GM18861 (cell line): ENCODE measurements around the gene MSL2.
"Not testable (repeated sequence)": the region's sequence is repeated elsewhere in the genome, so short reads cannot be mapped to it uniquely, and the experiment has no call there.

Source experiments
- ATAC-seq: cut with Tn5 transposase; IDR thresholded peaks from one replicate; pipeline ENCODE4 v1.9.1; 2021; ENCODE audit not compliant: unreplicated experiment

MSL2 gene, protein sequence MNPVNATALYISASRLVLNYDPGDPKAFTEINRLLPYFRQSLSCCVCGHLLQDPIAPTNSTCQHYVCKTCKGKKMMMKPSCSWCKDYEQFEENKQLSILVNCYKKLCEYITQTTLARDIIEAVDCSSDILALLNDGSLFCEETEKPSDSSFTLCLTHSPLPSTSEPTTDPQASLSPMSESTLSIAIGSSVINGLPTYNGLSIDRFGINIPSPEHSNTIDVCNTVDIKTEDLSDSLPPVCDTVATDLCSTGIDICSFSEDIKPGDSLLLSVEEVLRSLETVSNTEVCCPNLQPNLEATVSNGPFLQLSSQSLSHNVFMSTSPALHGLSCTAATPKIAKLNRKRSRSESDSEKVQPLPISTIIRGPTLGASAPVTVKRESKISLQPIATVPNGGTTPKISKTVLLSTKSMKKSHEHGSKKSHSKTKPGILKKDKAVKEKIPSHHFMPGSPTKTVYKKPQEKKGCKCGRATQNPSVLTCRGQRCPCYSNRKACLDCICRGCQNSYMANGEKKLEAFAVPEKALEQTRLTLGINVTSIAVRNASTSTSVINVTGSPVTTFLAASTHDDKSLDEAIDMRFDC

DNA sequence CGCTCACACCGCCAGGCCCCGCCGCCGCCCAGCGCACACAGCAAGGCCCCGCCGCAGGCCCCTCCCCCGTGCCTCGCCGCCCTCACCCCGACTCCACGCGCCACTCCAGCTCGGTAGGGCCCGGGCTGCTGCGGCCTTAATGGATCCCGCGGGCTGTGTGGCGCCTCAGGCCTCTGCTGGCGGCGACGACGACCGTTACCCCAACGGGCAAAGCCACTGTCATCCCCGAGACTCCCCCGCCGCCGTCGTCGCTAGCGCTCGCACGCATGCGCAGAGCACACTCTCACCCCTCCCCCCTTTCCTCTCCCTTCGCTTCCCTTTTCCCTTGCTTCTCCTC, at the start of gene MSL2:
MSL2 (minus strand) TSS at position 272 of the 337 bp plus-strand sequence. CDS start 1,222 bp downstream, outside the sequence.
- ATAC-seq: no peak

DNA sequence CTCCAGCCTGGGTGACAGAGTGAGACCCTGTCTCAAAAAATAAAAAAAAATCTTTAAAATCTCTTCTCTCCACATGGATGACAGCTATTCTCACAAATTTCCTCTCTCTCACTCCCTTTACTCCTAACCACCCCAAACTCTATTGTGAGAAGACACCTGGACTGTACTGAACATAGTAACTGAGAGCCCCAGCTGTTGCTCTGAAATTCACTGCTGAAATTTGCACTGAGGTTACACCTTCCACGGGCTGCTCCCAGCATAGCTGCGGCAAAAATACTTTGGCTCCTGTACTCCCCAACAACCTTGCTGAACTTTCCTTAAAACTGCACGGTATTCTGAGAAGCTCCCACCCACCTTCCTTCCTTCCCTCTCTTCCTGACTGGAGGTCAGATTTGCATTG, 49.6 kb upstream of the MSL2 start:
- no peak for ATAC-seq

DNA sequence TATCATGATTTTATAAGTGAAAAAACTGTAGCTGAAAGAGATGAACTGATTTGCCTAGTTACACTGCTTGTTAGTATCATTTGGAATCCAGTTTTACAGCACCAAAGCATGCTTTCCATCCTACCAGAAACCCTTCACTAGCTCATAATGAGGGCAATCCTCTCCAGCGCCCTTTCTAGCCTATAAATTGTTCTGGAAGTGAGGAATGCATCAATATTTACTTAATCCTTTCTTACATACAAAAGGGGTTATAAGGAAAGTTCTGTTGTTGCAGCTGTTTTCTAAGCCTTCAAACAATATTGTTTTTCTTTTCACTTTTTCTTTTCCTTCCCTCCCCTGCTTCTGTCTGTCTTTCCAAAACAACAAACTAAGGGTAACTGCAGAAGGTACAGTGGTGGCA, 43.0 kb upstream of the MSL2 start:
- ATAC-seq: no peak

DNA sequence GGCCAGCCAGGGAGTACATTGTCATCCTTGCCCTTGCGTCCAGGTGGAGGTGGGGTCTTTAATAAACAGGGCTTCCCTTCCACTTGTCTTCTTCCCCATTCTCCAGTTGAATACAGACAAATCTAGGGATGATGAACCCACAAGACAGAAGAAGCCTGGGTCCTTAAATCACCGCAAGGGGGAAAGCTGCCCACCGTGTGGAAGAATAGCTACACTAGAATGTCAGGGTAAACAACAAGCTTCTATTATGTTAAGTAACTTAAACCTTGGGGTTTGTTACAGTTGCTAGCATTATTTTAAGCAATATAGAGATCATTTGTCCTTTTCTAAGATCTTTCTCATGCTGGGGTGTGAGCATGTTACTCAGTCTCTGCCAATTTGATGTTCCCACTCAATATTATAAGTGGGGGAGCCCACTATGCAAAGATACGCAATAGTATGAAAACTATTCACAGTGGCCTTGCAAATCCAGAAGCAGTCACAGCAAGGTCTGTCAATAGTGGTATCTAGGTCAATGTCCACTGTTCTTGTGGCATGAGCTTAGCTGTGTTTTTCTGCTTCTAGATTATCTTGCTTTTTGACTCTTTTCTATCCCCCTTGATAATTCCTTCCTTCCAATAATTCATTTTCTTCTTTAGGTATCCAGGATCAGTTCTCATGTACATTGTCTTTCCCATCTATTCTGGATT, 42.0 kb upstream of the MSL2 start:
- ATAC-seq: no peak

DNA sequence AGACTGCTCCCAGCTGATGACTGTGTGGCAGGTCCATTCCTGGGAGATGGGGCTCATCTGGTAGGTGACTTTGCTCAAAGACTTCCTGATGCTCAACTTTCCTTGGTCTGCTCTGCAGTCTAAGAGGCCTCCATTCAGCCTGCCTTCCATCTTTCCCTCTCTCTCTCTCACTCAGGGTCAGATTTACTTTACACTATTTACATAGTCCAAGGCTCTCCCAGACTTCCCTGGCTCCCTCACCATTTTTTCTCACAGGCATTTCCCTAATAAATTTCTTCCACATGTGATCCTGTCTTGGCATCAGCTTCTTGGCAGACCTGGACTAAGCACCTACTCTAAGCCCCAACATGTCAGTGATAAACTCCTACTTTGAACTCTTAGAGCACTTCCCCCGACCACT, 41.0 kb upstream of the MSL2 start:
- ATAC-seq: no peak

DNA sequence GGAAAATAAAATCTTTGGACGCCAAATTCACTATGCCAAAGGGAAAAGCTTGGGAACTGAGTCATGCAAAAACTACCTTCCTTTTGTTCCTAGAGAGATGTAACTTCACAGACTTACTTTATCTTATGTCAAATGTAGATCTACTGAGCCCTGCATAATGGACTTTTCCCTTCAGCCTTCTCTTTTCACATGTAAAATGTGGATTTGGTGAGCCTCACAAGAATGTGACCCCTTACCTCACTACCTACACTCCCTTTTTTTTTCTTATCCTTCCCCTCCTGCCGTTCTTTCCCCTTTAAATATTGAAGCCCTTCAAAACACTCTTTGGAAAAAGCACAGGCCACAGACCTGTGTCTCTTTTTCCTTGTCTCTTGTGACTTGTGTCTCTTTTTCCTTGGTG, 40.0 kb upstream of the MSL2 start:
- ATAC-seq: no peak

DNA sequence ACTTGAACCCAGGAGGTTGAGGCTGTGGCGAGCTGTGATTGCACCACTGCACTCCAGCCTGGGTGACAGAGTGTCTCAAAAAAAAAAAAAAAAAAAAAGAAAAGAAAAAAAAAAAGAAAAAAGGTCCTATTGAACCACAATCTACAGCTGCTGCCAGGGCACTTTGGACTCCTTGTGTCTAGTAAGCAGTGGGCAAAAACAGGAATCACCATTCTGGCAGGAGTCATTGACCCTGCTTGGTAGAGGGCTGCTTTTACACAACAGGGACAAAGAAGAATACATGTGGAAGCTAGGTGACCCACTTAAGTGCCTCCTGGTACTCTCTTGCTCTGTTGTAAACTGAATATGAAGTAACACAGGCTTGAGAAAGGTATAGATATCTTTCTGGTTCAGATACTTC, 39.4 kb upstream of the MSL2 start:
- no peak for ATAC-seq

DNA sequence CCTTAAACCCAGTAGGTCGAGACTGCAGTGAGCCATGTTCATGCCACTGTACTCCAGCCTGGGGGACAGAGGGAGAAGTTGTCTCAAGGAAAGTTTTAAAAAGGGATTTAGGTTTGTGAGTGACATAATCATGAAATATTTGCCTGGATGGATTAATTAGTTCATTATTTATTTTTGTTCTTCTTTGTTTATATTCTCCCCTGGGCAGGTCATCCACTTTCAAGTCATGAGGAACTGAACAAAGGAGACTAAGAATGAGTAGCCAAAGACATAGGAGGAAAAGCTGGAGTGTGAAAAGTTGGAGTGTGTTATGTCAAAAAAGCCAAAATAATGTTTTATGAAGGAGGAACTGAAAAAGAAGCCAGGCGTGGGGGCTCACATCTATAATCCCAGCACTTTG, 36.3 kb upstream of the MSL2 start:
- no peak for ATAC-seq

DNA sequence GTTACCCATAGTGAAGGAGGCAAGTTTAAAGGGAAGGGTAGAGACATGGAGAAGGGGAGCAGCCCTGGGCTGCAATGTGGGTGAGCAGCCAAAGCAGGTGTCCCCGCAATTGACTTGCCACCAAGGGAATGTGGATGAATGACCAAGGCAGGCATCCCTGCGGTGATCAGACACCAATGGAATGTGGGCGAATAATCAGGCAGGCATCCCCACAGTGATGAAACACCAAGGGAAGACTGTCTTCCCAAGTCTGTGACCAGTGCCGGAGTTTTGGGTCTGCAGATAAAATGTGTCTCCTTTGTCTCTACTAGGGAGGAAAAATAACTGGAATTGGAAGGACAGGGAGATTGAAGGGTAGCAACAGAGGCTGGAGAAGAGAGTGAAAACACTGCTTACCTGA, 26.6 kb upstream of the MSL2 start:
- not testable (repeated sequence) for ATAC-seq

DNA sequence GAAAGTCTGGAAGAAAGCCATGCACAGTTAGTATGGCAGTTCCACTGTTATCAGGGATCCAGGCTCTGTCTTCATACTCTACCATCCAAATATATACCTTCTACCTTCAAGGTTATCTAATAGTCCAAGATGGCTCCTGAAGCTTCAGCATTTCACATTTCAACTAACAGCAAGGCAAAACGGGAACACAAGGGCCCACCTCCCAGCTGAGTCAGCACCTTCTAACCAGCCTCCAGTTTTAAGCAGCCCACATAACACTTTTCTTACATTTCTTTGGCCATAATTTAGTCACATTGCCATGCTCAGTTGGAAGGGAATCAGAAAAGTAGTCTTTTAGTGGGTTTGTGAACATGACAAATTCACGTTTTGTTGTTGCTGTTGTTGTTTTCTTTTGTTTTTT, 15.4 kb upstream of the MSL2 start:
- ATAC-seq: no peak

DNA sequence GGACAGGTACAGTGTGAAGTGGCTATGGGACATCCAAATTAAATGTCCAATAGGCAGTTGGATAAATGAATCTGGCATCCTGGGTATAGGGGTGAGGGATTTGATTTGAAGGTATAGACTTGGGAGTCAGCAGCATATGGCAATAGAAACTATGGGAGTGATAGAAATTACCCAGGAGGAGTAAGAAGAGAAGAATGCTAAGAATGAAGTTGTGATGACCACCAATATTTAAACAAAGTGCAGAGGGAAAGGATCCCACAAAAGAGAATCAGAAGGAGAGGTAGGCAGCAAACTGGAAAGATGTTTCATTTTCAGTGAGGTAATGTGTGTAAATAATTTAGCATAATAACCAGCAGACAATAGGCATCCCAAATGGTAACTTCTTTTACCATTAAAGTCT, 13.8 kb upstream of the MSL2 start:
- ATAC-seq: no peak

DNA sequence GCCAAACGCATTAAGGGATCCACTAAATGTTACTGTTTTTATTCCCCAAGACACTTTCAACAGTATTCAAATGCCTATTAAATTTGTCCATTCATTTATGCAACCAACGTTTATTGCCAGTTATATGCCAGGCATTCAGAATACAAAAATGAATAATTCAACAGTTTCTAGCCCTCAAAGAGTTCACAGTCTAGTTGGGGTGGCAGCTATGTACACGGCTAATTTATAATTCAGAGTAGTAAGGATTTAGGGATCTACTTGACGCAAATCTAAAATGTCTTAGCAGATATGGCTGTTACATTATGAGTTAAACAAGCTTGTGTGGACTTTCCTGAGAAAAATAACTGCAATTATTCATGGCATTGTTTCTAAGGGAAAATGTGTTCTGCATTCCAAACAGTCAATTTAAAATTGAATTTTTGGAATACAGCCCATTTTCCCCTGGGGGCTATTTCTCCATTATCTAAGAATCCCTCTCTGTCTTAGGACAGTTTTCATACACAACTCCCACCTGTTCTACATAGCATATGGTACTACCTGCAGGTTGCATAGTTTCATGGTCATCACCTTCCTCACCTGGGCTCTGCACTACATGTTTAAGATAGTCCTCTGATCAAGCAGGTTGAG, 11.5 kb upstream of the MSL2 start:
- ATAC-seq: no peak

DNA sequence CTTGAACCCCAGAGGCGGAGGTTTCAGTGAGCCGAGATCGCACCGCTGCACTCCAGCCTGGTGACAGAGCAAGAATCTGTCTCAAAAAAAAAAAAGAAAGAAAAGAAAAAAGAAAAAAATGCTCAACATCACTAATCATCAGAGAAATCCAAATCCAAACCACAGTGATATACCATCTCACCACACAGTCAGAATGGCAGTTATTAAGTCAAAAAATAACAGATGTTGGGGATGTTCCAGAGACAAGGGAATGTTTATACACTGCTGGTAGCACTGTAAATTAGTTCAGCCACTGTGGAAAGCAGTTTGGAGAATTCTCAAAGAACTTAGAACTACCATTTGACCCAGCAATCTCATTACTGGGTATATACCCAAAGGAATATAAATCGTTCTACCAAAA, 3.1 kb upstream of the MSL2 start:
- ATAC-seq: not testable (repeated sequence)

DNA sequence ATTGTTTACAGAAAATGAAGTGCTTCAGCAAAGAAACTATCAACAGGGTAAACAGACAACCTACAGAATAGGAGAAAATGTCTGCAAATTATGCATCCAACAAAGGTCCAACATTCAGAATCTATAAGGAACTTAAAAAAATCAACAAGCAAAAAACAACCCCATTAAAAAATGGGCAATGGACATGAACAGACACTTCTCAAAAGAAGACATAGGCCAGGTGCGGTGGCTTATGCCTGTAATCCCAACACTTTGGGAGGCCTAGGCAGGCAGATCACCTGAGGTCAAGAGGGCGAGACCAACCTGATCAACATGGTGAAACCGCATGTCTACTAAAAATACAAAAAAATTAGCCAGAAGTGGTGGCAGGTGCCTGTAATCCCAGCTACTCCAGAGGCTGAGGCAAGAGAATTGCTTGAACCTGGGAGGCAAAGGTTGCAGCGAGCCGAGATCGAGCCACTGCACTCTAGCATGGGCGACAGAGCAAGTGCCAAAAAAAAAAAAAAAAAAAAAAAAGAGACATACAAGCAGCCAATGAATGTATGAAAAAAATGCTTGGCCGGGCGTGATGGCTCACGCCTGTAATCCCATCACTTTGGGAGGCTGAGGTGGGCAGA, 2.4 kb upstream of the MSL2 start:
- not testable (repeated sequence) for ATAC-seq

DNA sequence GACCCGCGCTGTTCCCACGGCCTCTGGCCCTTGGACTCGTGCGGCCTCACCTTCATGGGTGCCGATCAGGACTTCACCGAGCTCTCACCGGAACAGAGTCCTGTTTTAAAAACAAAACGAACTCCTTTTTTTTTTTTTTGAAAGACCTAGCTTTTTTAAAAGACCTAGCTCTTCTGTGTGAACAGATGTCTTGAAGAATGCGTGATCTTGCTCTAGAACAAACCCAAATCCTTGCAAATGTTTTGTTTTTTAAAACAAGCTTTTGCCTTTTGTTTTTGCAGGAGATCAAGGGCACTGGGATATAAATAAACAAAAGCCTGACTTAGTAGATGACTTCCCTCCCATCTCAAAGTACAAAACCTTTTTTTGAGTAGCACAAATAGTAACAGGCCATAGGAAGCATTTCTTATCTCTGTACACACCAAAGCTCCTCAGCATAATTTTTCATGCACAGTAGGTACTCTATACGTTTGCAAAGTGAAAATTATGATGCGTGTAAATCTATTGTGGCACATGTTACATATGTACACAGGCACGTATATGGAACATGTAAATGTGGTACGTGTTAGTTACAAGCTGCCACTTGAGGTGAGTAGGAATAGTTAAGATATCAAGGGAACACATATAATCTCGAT, 1.1 kb upstream of the MSL2 start:
- no peak for ATAC-seq

DNA sequence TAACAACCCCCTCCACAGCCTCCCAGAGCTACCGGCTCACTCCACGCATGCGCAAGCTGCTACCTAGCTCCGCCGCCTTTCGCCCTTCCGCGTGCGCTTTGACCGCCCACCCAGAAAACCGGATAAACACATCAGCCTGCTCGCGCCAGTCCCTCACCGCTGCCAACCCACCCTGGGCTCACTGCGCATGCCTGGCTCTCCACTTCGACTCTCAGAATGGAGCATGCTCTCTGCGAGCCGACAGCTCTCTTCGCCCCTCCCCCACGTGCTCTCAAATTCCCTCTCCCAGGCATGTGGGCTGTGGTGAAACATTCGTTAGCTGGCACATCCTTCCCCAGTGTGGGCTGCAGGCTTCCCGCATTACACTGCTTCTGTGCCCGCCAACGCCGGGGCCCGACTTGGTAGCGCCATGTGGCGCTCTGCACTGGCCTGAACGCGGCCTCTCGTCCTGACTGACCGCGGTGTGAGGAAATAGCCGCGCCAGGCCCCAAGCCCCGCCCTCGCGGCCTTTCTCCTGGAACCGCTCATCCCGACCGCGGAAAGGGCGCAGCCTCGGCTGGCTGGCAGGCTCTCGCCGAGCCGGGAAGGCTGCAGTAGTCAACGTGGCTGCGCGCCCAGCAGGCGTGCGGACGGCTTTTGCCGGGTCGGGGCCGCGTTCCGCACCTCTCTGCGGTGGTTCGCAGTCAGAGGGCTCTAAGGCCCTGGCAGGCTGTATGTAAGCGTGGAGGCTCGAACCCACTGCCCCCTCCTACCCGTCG, 445 bp upstream of the MSL2 start:
- peak; percentile 70 for ATAC-seq

DNA sequence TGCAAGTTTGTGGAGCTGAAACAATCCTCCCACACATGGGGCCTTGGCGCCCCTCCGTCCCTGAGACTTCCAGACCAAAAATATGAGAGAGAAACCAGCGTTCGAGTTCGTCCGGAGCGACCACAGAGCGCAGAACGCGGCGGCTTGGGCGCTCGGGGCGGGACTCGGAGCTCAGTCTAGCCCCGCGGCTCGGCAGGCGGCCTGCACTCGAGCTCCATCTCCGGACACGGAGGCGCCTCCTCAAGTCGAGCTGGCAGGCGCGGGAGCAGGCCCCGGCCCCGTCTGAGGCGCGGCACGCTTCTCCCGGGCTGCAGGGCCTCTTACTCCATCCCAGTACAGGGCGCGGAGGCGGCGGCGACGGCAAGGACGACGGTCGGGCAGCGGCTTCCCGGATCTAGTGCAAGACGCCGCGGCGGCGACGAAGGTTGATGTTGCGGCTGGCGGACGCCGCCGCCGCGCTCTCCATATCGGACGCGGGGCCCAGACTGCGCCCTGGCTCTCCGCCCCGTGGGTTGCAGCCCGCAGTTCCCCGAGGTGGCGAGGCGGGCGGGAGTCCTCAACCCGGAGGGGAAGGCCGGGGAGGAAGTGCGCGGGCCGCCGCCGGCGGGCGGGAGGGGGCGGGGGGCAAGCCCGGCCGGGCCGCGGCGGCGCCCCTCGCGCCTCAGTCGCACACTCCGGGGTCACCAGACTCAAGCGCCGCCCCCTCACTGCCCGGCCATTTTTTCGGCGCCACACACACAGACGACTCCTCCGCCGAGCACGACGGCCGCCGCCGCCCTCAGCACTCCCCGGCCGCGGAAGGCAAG, 674 bp downstream of the MSL2 start:
- ATAC-seq: peak; percentile 19

DNA sequence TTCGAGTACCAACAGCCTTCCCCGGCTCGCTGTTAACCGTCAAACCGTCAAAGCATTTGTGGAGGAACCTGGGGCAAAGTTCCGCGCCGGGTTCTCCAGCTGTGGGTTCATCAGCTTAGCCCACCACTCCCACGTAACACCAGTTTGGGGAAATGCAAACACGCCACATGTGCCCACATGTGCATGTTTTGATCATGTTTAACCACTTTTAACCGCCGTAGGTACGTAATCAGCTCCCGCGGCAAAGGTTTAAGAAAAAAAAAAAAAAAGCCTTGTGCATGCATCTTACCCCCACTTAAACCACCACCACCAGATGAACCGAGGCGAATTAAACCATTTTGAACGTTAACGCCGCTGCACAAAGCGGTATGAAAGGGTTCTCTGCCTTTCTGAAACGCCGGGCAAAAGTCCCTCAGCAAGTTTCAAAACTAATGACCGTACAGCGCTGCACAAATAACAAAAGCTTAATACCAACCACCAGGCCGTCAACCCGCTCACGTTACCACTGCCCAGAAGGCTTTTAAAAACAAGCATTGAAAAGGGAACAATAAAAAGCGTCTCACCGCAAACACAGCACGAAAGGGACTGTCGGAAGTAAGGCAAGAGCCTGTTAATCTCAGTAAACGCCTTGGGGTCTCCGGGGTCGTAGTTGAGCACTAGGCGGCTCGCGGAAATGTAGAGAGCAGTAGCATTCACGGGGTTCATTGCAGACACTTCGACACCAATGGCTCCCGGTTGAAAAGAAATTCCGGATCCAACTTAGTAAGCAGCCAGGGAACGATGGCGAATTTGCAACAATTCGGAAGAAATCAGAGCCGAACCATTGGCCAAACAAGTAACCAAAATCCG, 1.5 kb downstream of the MSL2 start:
- no peak for ATAC-seq
